Activated naive CD8-positive, alpha-beta T cell treated with anti-CD3 and anti-CD28 coated beads, Interleukin-2, amount 10 ng/mL, durations not matched to agents 7 days and 5 days (primary cell): ENCODE measurements around the gene PARP12. TPM values are rescaled to one million over a fixed set of nuclear protein-coding genes. Genes with fewer than 3 reads are reported as not detected.
"Not testable (repeated sequence)": the region's sequence is repeated elsewhere in the genome, so short reads cannot be mapped to it uniquely, and the experiment has no call there.

Experiments
- ATAC-seq: fragments of 150-1000 bp; cut with Tn5 transposase; one replicate; pipeline ENCODE4 v1.10.0; 2021; ENCODE audit warnings: low read depth, moderate library complexity
- POLR2A ChIA-PET: fragments of 350-600 bp; sonication (Branson Sonifier 250); formaldehyde crosslinking; loops from one replicate; lab custom pipeline; 2021; ENCODE audit warnings: antibody characterized with exemption; lab: Charles Lee
- DNase-seq: peaks from one replicate; pipeline ENCODE4 v3.0.0; 2021
- H3K27ac Mint-ChIP-seq: one replicate; pipeline ENCODE4 v1.8.0; 2022; ENCODE audit warnings: mild to moderate bottlenecking, mixed read lengths
- H3K27me3 Mint-ChIP-seq: one replicate; pipeline ENCODE4 v1.8.0; 2022; ENCODE audit warnings: mild to moderate bottlenecking, moderate library complexity, mixed read lengths
- H3K36me3 Mint-ChIP-seq: one replicate; pipeline ENCODE4 v1.8.0; 2021; ENCODE audit warnings: mild to moderate bottlenecking, mixed read lengths
- H3K4me1 Mint-ChIP-seq: one replicate; pipeline ENCODE4 v1.8.0; 2021; ENCODE audit warnings: mixed read lengths
- H3K4me3 Mint-ChIP-seq: one replicate; pipeline ENCODE4 v1.8.0; 2022; ENCODE audit warnings: mild to moderate bottlenecking, moderate library complexity, mixed read lengths
- H3K9me3 Mint-ChIP-seq: one replicate; pipeline ENCODE4 v1.8.0; 2021; ENCODE audit warnings: mixed read lengths
- total RNA-seq, 2 experiments: library from RNA; stranded (reverse); gene quantifications; one replicate each; pipeline ENCODE4 v1.2.3, GENCODE V29; 2021

The PARP12 gene
- total RNA-seq, result 100 to 1,000 TPM; 125 to 126 TPM

GRCh38 chr7:140062528-140063299, at the start of gene PARP12:
TSS of gene PARP12 (minus strand) at chr7:140062951. CDS start at chr7:140062847, 104 bp downstream.
- Mint-ChIP-seq H3K27me3 (no peaks in the 10 kb centered on the region), H3K4me1 (peaks cover 40% of the 10 kb centered on the region), H3K4me3 (peak within 1 kb of the TSS; percentile 95), H3K27ac (peak within 1 kb of the TSS; percentile 95), H3K36me3 (peaks cover 39% of the 10 kb centered on the region), H3K9me3 (peaks cover 17% of the 10 kb centered on the region)
- POLR2A ChIA-PET, result interaction anchor here (0.6 to 2.2 kb wide), 11 partner anchors 12 to 703 kb away, joined by 3 to 7 read pairs (median 3); partner anchors contain the start of genes KDM7A, LUC7L2 and RAB19
- ATAC-seq (peak; percentile 81), DNase-seq (peak; percentile 95)

GRCh38 chr7:140108777-140109176, 46.0 kb upstream of the PARP12 start:
- H3K27me3 Mint-ChIP-seq, H3K4me3 Mint-ChIP-seq, H3K27ac Mint-ChIP-seq, POLR2A ChIA-PET, DNase-seq, H3K4me1 Mint-ChIP-seq, ATAC-seq: not testable (repeated sequence)
- Mint-ChIP-seq H3K9me3 (peaks cover 16% of the 10 kb centered on the region), H3K36me3 (peaks cover 34% of the 10 kb centered on the region)

- Mint-ChIP-seq H3K27me3 (no peaks in the 10 kb centered on the region), H3K9me3 (no peaks in the 10 kb centered on the region), H3K36me3 (peaks cover 57% of the 10 kb centered on the region), H3K27ac (no peak overlapping the region), H3K4me3 (no peak overlapping the region), H3K4me1 (no peaks in the 10 kb centered on the region)
- ATAC-seq (no peak), DNase-seq (no peak)
- POLR2A ChIA-PET, result no interaction called here
These were observed 33.7 kb upstream of the PARP12 start for GRCh38 chr7:140096459-140096858.

GRCh38 chr7:140093375-140093774, 30.6 kb upstream of the PARP12 start:
- H3K36me3 Mint-ChIP-seq, result peaks cover 51% of the 10 kb centered on the region
- no peak for DNase-seq
- no peak for ATAC-seq
- H3K4me1 Mint-ChIP-seq, result no peaks in the 10 kb centered on the region
- no peaks in the 10 kb centered on the region for H3K9me3 Mint-ChIP-seq
- no peak overlapping the region for H3K27ac Mint-ChIP-seq
- H3K27me3 Mint-ChIP-seq, result no peaks in the 10 kb centered on the region
- no peak overlapping the region for H3K4me3 Mint-ChIP-seq
- POLR2A ChIA-PET, result no interaction called here

GRCh38 chr7:140085447-140085846, 22.7 kb upstream of the PARP12 start:
- Mint-ChIP-seq H3K9me3 (no peaks in the 10 kb centered on the region), H3K27me3 (peaks cover 3% of the 10 kb centered on the region), H3K4me1 (peaks cover 20% of the 10 kb centered on the region), H3K27ac (no peak overlapping the region), H3K36me3 (peaks cover 2% of the 10 kb centered on the region), H3K4me3 (peak overlapping the region; percentile 48)
- POLR2A ChIA-PET, result no interaction called here
- ATAC-seq, result no peak
- DNase-seq, result no peak

- DNase-seq (no peak), ATAC-seq (peak; percentile 74)
- no peaks in the 10 kb centered on the region for H3K9me3 Mint-ChIP-seq
- H3K27ac Mint-ChIP-seq, result peak overlapping the region; percentile 14
- peak overlapping the region; percentile 48 for H3K4me3 Mint-ChIP-seq
- peaks cover 7% of the 10 kb centered on the region for H3K27me3 Mint-ChIP-seq
- H3K36me3 Mint-ChIP-seq, result peaks cover 2% of the 10 kb centered on the region
- H3K4me1 Mint-ChIP-seq, result peaks cover 20% of the 10 kb centered on the region
- POLR2A ChIA-PET, result no interaction called here
These were observed 22.2 kb upstream of the PARP12 start for GRCh38 chr7:140084972-140085371.

GRCh38 chr7:140084142-140084655, 21.4 kb upstream of the PARP12 start:
- POLR2A ChIA-PET, result no interaction called here
- Mint-ChIP-seq H3K27me3 (peaks cover 7% of the 10 kb centered on the region), H3K4me3 (no peak overlapping the region), H3K36me3 (peaks cover 2% of the 10 kb centered on the region), H3K4me1 (peaks cover 20% of the 10 kb centered on the region), H3K27ac (no peak overlapping the region), H3K9me3 (no peaks in the 10 kb centered on the region)
- ATAC-seq (no peak), DNase-seq (no peak)

GRCh38 chr7:140082770-140083169, 20.0 kb upstream of the PARP12 start:
- no peaks in the 10 kb centered on the region for H3K9me3 Mint-ChIP-seq
- no peak for ATAC-seq
- no peaks in the 10 kb centered on the region for H3K36me3 Mint-ChIP-seq
- H3K4me3 Mint-ChIP-seq, result no peak overlapping the region
- peaks cover 22% of the 10 kb centered on the region for H3K4me1 Mint-ChIP-seq
- peaks cover 7% of the 10 kb centered on the region for H3K27me3 Mint-ChIP-seq
- no peak for DNase-seq
- POLR2A ChIA-PET, result interaction anchor here (1.2 kb wide), 1 partner anchor 20 kb away, joined by 3 read pairs; the partner anchor contains the start of gene PARP12
- H3K27ac Mint-ChIP-seq, result no peak overlapping the region

GRCh38 chr7:140081774-140082425, 19.1 kb upstream of the PARP12 start:
- Mint-ChIP-seq H3K27me3 (peaks cover 7% of the 10 kb centered on the region), H3K9me3 (no peaks in the 10 kb centered on the region), H3K4me1 (peaks cover 22% of the 10 kb centered on the region), H3K27ac (no peak overlapping the region), H3K4me3 (no peak overlapping the region), H3K36me3 (no peaks in the 10 kb centered on the region)
- ATAC-seq (no peak), DNase-seq (no peak)
- POLR2A ChIA-PET, result no interaction called here

GRCh38 chr7:140080919-140081318, 18.2 kb upstream of the PARP12 start:
- Mint-ChIP-seq H3K4me1 (peaks cover 22% of the 10 kb centered on the region), H3K36me3 (no peaks in the 10 kb centered on the region), H3K27me3 (peaks cover 7% of the 10 kb centered on the region), H3K4me3 (no peak overlapping the region), H3K9me3 (no peaks in the 10 kb centered on the region), H3K27ac (no peak overlapping the region)
- POLR2A ChIA-PET, result no interaction called here
- no peak for DNase-seq
- ATAC-seq, result no peak

- no peak overlapping the region for H3K27ac Mint-ChIP-seq
- peaks cover 14% of the 10 kb centered on the region for H3K4me1 Mint-ChIP-seq
- POLR2A ChIA-PET, result interaction anchor here (0.7 kb wide), 1 partner anchor 318 kb away, joined by 4 read pairs; no protein-coding TSS in a partner anchor
- peaks cover 10% of the 10 kb centered on the region for H3K27me3 Mint-ChIP-seq
- no peaks in the 10 kb centered on the region for H3K36me3 Mint-ChIP-seq
- no peak overlapping the region for H3K4me3 Mint-ChIP-seq
- DNase-seq (no peak), ATAC-seq (no peak)
- no peaks in the 10 kb centered on the region for H3K9me3 Mint-ChIP-seq
These were observed 16.4 kb upstream of the PARP12 start for GRCh38 chr7:140079121-140079536.

- peaks cover 8% of the 10 kb centered on the region for H3K4me1 Mint-ChIP-seq
- H3K36me3 Mint-ChIP-seq, result no peaks in the 10 kb centered on the region
- H3K9me3 Mint-ChIP-seq, result no peaks in the 10 kb centered on the region
- H3K27ac Mint-ChIP-seq, result no peak overlapping the region
- no peak overlapping the region for H3K4me3 Mint-ChIP-seq
- no peak for DNase-seq
- POLR2A ChIA-PET, result no interaction called here
- peaks cover 11% of the 10 kb centered on the region for H3K27me3 Mint-ChIP-seq
- ATAC-seq, result no peak
These were observed 15.6 kb upstream of the PARP12 start for GRCh38 chr7:140078392-140078791.

- POLR2A ChIA-PET, result no interaction called here
- H3K27ac Mint-ChIP-seq, result no peak overlapping the region
- no peak for DNase-seq
- peaks cover 7% of the 10 kb centered on the region for H3K27me3 Mint-ChIP-seq
- H3K4me3 Mint-ChIP-seq, result no peak overlapping the region
- H3K4me1 Mint-ChIP-seq, result peaks cover 2% of the 10 kb centered on the region
- no peak for ATAC-seq
- peaks cover 4% of the 10 kb centered on the region for H3K36me3 Mint-ChIP-seq
- peaks cover 4% of the 10 kb centered on the region for H3K9me3 Mint-ChIP-seq
These were observed 12.0 kb upstream of the PARP12 start for GRCh38 chr7:140074780-140075179.
